Ishikawa (cell line): ENCODE data around the gene HSD11B1.

Experiments
- CREB1 ChIP-seq: IDR thresholded peaks from 2 replicates; pipeline ENCODE4 v1.6.1; 2012; ENCODE audit warnings: low read depth
- EGR1 ChIP-seq: IDR thresholded peaks from 2 replicates; pipeline ENCODE4 v1.6.1; 2012
- EP300 ChIP-seq: IDR thresholded peaks from 2 replicates; pipeline ENCODE4 v1.6.1; 2012; ENCODE audit warnings: borderline replicate concordance
- FOXM1 ChIP-seq: IDR thresholded peaks from 2 replicates; pipeline ENCODE4 v1.6.1; 2012; ENCODE audit warnings: low read depth, borderline replicate concordance
- MAX ChIP-seq: IDR thresholded peaks from 2 replicates; pipeline ENCODE4 v1.6.1; 2012
- NFIC ChIP-seq: IDR thresholded peaks from 2 replicates; pipeline ENCODE4 v1.6.1; 2012
- RAD21 ChIP-seq: IDR thresholded peaks from 2 replicates; pipeline ENCODE4 v1.6.1; 2012; ENCODE audit warnings: low read depth
- REST ChIP-seq: IDR thresholded peaks from 2 replicates; pipeline ENCODE4 v1.6.1; 2012; ENCODE audit warnings: low read depth, mild to moderate bottlenecking
- TAF1 ChIP-seq: IDR thresholded peaks from 2 replicates; pipeline ENCODE4 v1.6.1; 2012; ENCODE audit warnings: low read depth, mild to moderate bottlenecking
- TCF12 ChIP-seq: IDR thresholded peaks from 2 replicates; pipeline ENCODE4 v1.6.1; 2012; ENCODE audit warnings: low read depth
- TEAD4 ChIP-seq: IDR thresholded peaks from 2 replicates; pipeline ENCODE4 v1.6.1; 2012
- YY1 ChIP-seq: IDR thresholded peaks from 2 replicates; pipeline ENCODE4 v1.6.1; 2012; ENCODE audit warnings: low read depth
- ZBTB7A ChIP-seq: IDR thresholded peaks from 2 replicates; pipeline ENCODE4 v1.6.1; 2012; ENCODE audit warnings: low read depth

DNA sequence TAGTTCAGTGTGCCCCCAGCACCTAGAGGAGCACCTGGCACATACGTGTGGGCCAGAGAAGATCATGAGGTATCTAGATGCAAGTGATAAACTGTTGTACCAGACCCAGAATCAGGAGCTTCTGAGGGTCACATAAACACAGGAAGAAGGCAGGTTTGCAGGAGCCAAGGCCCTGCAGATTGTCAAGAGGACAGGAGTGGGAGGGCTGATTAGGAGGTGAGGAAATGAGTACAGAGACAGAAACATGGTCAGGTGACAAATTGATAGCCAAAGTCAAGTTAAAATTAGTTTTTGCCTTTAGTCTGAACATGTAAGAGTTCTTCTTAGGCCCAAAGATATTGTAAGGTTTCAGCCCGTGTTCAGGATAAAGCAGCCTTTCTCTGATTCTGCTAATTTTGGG, 37.2 kb downstream of the HSD11B1 start:
- no peak for TF ChIP-seq CREB1
- TF ChIP-seq TAF1 = no peak
- TF ChIP-seq RAD21 = no peak
- TF ChIP-seq TCF12 = no peak
- no peak for TF ChIP-seq REST
- TF ChIP-seq EP300 = no peak
- no peak for TF ChIP-seq MAX
- no peak for TF ChIP-seq FOXM1
- TF ChIP-seq ZBTB7A = no peak
- TF ChIP-seq TEAD4 = no peak
- TF ChIP-seq EGR1 = no peak
- TF ChIP-seq NFIC = no peak
- no peak for TF ChIP-seq YY1
